WTC11 (cell line): ENCODE results near the gene TIMM50.

Source experiments
- ESRRA ChIP-seq: sonication (generic); formaldehyde crosslinking; IDR thresholded peaks from 2 replicates; pipeline ENCODE4 v1.8.1; 2022; ENCODE audit warnings: mild to moderate bottlenecking, missing genetic modification reagents, borderline replicate concordance
- FOXP1 ChIP-seq: sonication (generic); formaldehyde crosslinking; IDR thresholded peaks from 2 replicates; pipeline ENCODE4 v1.8.0; 2022; ENCODE audit warnings: missing genetic modification reagents, mild to moderate bottlenecking, moderate library complexity, borderline replicate concordance
- IRF2 ChIP-seq: sonication (generic); formaldehyde crosslinking; IDR thresholded peaks from 2 replicates; pipeline ENCODE4 v1.8.0; 2022; ENCODE audit warnings: low read depth, missing genetic modification reagents, borderline replicate concordance
- MXD4 ChIP-seq: fragments of 250-450 bp; sonication (Bioruptor Pico); IDR thresholded peaks from 2 replicates; pipeline ENCODE4 v1.8.0; 2021; ENCODE audit warnings: mild to moderate bottlenecking, moderate library complexity, borderline replicate concordance
- MYBL2 ChIP-seq: sonication (generic); formaldehyde crosslinking; IDR thresholded peaks from 2 replicates; pipeline ENCODE4 v1.8.1; 2023; ENCODE audit warnings: mild to moderate bottlenecking, moderate library complexity, missing genetic modification reagents
- TP53 ChIP-seq: sonication (generic); formaldehyde crosslinking; IDR thresholded peaks from 2 replicates; pipeline ENCODE4 v1.8.1; 2023; ENCODE audit warnings: mild to moderate bottlenecking, missing genetic modification reagents
- TF ChIP-seq, protein P1 (sequence below): fragments of 200-600 bp; IDR thresholded peaks from 2 replicates; pipeline ENCODE4 v1.8.0; 2022; ENCODE audit warnings: antibody characterized with exemption
- TF ChIP-seq, protein P2 (sequence below): sonication (generic); formaldehyde crosslinking; IDR thresholded peaks from 2 replicates; pipeline ENCODE4 v1.8.0; 2022; ENCODE audit warnings: mild to moderate bottlenecking, missing genetic modification reagents
- TF ChIP-seq, protein P3 (sequence below): sonication (generic); formaldehyde crosslinking; IDR thresholded peaks from 2 replicates; pipeline ENCODE4 v1.8.0; 2023; ENCODE audit warnings: mild to moderate bottlenecking, missing genetic modification reagents
- TF ChIP-seq, protein P4 (sequence below): sonication (generic); formaldehyde crosslinking; IDR thresholded peaks from 2 replicates; pipeline ENCODE4 v1.8.1; 2022; ENCODE audit warnings: low read depth, mild to moderate bottlenecking, moderate library complexity, missing genetic modification reagents, borderline replicate concordance

DNA sequence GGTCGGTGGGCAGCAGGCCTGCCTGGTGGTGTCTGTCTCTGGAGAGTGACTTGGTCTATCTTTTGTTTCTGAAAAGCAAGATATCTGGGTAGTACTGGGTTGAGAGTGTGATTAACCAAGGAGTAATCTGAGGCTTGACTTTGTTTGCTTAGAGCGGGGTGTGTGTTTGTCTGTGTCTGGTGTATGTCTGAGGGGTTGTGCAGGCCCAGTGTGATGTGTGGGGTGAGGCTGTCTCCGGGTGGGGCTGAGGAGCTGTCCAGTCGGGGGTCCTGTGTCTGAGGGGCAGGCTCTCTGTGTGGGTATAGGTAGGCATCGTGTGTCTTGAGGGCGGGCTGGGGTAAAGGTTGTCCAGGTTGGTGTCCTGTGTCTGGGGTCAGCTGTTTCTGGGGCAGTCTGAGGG, 11.1 kb upstream of the TIMM50 start:
- TF ChIP-seq, protein P1, sequence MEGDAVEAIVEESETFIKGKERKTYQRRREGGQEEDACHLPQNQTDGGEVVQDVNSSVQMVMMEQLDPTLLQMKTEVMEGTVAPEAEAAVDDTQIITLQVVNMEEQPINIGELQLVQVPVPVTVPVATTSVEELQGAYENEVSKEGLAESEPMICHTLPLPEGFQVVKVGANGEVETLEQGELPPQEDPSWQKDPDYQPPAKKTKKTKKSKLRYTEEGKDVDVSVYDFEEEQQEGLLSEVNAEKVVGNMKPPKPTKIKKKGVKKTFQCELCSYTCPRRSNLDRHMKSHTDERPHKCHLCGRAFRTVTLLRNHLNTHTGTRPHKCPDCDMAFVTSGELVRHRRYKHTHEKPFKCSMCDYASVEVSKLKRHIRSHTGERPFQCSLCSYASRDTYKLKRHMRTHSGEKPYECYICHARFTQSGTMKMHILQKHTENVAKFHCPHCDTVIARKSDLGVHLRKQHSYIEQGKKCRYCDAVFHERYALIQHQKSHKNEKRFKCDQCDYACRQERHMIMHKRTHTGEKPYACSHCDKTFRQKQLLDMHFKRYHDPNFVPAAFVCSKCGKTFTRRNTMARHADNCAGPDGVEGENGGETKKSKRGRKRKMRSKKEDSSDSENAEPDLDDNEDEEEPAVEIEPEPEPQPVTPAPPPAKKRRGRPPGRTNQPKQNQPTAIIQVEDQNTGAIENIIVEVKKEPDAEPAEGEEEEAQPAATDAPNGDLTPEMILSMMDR = no peak
- TF ChIP-seq, protein P2, sequence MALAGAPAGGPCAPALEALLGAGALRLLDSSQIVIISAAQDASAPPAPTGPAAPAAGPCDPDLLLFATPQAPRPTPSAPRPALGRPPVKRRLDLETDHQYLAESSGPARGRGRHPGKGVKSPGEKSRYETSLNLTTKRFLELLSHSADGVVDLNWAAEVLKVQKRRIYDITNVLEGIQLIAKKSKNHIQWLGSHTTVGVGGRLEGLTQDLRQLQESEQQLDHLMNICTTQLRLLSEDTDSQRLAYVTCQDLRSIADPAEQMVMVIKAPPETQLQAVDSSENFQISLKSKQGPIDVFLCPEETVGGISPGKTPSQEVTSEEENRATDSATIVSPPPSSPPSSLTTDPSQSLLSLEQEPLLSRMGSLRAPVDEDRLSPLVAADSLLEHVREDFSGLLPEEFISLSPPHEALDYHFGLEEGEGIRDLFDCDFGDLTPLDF (CRISPR knock-in tag) = no peak
- TF ChIP-seq FOXP1 (no peak), ESRRA (no peak), MYBL2 (CRISPR knock-in tag) (no peak), TP53 (no peak), IRF2 (CRISPR knock-in tag) (no peak), MXD4 (CRISPR knock-in tag) (no peak)
- TF ChIP-seq, protein P3, sequence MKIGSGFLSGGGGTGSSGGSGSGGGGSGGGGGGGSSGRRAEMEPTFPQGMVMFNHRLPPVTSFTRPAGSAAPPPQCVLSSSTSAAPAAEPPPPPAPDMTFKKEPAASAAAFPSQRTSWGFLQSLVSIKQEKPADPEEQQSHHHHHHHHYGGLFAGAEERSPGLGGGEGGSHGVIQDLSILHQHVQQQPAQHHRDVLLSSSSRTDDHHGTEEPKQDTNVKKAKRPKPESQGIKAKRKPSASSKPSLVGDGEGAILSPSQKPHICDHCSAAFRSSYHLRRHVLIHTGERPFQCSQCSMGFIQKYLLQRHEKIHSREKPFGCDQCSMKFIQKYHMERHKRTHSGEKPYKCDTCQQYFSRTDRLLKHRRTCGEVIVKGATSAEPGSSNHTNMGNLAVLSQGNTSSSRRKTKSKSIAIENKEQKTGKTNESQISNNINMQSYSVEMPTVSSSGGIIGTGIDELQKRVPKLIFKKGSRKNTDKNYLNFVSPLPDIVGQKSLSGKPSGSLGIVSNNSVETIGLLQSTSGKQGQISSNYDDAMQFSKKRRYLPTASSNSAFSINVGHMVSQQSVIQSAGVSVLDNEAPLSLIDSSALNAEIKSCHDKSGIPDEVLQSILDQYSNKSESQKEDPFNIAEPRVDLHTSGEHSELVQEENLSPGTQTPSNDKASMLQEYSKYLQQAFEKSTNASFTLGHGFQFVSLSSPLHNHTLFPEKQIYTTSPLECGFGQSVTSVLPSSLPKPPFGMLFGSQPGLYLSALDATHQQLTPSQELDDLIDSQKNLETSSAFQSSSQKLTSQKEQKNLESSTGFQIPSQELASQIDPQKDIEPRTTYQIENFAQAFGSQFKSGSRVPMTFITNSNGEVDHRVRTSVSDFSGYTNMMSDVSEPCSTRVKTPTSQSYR (CRISPR knock-in tag) = no peak
- TF ChIP-seq, protein P4, sequence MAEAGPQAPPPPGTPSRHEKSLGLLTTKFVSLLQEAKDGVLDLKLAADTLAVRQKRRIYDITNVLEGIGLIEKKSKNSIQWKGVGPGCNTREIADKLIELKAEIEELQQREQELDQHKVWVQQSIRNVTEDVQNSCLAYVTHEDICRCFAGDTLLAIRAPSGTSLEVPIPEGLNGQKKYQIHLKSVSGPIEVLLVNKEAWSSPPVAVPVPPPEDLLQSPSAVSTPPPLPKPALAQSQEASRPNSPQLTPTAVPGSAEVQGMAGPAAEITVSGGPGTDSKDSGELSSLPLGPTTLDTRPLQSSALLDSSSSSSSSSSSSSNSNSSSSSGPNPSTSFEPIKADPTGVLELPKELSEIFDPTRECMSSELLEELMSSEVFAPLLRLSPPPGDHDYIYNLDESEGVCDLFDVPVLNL (CRISPR knock-in tag) = no peak
